Measurements from ENCODE around the gene WDR62. TPM values are rescaled to one million over a fixed set of nuclear protein-coding genes. Genes with fewer than 3 reads are reported as not detected.

WDR62 gene
- total RNA-seq (2021) = 28.5 and 30.0 TPM in 2 replicates
- long read RNA-seq, full-length matches to known transcripts = 20 of 96 reads
- long read RNA-seq, partial matches to known transcripts = 24 of 96 reads
- long read RNA-seq, other reads (novel, unspliced or antisense) = 52 of 96 reads

GRCh38 chr19:36054733-36055686, at the start of gene WDR62:
TSS of gene WDR62 (plus strand) at chr19:36054897. CDS start at chr19:36054972, 75 bp downstream.
- Histone ChIP-seq H3K23me2 (ENCODE audit: insufficient read length, low read depth, low read length, poor library complexity, severe bottlenecking) (peaks cover 10% of the 10 kb centered on the region), H2BK20ac (ENCODE audit: low read depth, low read length, poor library complexity, severe bottlenecking) (no peak within 1 kb of the TSS), H3K4me2 (ENCODE audit: insufficient read depth, insufficient read length, low read length) (peak within 1 kb of the TSS; percentile 98), H3K56ac (ENCODE audit: insufficient read length, low read depth, low read length) (no peak within 1 kb of the TSS), H3K27ac (ENCODE audit: insufficient read length, low read depth, low read length) (no peak within 1 kb of the TSS), H2BK120ac (ENCODE audit: low read depth, low read length, poor library complexity, severe bottlenecking) (no peak within 1 kb of the TSS), H3K4me1 (ENCODE audit: insufficient read depth, low read length) (peaks cover 4% of the 10 kb centered on the region; the same call in 1 of the 2 replicates), H3K79me1 (ENCODE audit: insufficient read depth, low read depth, low read length, poor library complexity, severe bottlenecking) (peaks cover 4% of the 10 kb centered on the region), H2BK12ac (ENCODE audit: insufficient read length, low read depth, low read length) (no peak within 1 kb of the TSS), H3K18ac (ENCODE audit: insufficient read length, low read depth, low read length) (peak within 1 kb of the TSS; percentile 63), H4K5ac (ENCODE audit: insufficient read length, low read depth, low read length) (no peak within 1 kb of the TSS), H4K91ac (ENCODE audit: insufficient read length, low read depth, low read length) (no peak within 1 kb of the TSS), H4K8ac (replicated peaks; ENCODE audit: insufficient read length, low read depth, low read length) (no peak within 1 kb of the TSS), H3K79me2 (ENCODE audit: insufficient read depth, low read length) (peaks cover 2% of the 10 kb centered on the region; the same call in 1 of the 2 replicates), H3K27me3 (ENCODE audit: insufficient read depth, low read length) (no peaks in the 10 kb centered on the region), H3K23ac (ENCODE audit: insufficient read length, low read depth, low read length) (no peak within 1 kb of the TSS), H3K9ac (ENCODE audit: extremely low read depth, insufficient read length, low read length) (peak within 1 kb of the TSS; percentile 64), H2BK15ac (ENCODE audit: low read depth, low read length) (no peak within 1 kb of the TSS), H2BK5ac (ENCODE audit: insufficient read length, low read length) (no peak within 1 kb of the TSS), H3K14ac (ENCODE audit: insufficient read depth, low read length) (peak within 1 kb of the TSS; percentile 69), H3K4ac (ENCODE audit: low read depth, low read length) (no peak within 1 kb of the TSS), H4K20me1 (ENCODE audit: control insufficient read depth, insufficient read depth, insufficient read length) (no peaks in the 10 kb centered on the region), H2AK5ac (ENCODE audit: insufficient read length, low read length) (no peak within 1 kb of the TSS), H2AFZ (ENCODE audit: low read length) (no peak within 1 kb of the TSS), H3K9me3 (ENCODE audit: control insufficient read depth, low read depth, low read length) (no peaks in the 10 kb centered on the region), H3T11ph (ENCODE audit: low read length) (no peak within 1 kb of the TSS)
- TF ChIP-seq, protein P1, sequence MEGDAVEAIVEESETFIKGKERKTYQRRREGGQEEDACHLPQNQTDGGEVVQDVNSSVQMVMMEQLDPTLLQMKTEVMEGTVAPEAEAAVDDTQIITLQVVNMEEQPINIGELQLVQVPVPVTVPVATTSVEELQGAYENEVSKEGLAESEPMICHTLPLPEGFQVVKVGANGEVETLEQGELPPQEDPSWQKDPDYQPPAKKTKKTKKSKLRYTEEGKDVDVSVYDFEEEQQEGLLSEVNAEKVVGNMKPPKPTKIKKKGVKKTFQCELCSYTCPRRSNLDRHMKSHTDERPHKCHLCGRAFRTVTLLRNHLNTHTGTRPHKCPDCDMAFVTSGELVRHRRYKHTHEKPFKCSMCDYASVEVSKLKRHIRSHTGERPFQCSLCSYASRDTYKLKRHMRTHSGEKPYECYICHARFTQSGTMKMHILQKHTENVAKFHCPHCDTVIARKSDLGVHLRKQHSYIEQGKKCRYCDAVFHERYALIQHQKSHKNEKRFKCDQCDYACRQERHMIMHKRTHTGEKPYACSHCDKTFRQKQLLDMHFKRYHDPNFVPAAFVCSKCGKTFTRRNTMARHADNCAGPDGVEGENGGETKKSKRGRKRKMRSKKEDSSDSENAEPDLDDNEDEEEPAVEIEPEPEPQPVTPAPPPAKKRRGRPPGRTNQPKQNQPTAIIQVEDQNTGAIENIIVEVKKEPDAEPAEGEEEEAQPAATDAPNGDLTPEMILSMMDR (conservative IDR thresholded peaks at IDR 0.05) = no peak
- Mint-ChIP-seq H3K4me3 (peak within 1 kb of the TSS; percentile 91 to 95), H3K27ac (peak within 1 kb of the TSS; percentile 82 to 98 (median 96)), H3K9me3 (no peaks in the 10 kb centered on the region; a peak in 1 of 5 replicates), H3K36me3 (ENCODE audit: insufficient read depth in 1 of 3, low read depth in 3 of 3) (peaks cover 8 to 28% (median 9%) of the 10 kb centered on the region in 3 experiments), H3K27me3 (ENCODE audit: low read depth) (no peaks in the 10 kb centered on the region; the same call in 1 of the 2 replicates), H3K4me1 (peaks cover 23 to 31% of the 10 kb centered on the region in 2 experiments)
- DNase-seq = peak; percentile 92
- no CpG with 5 or more reads among the region's 76 CpGs for WGBS (ENCODE audit: extremely low coverage, insufficient read length, low lambda C conversion rate)

All from H9 (cell line).